GM12878 (cell line): ENCODE measurements around the gene SHROOM1. TPM values are rescaled to one million over a fixed set of nuclear protein-coding genes. Genes with fewer than 3 reads are reported as not detected.

Experiments used
- ATAC-seq: fragments of 200-7000 bp; cut with Tn5 transposase; 3 replicates; pipeline ENCODE4 v1.9.1; 2020; ENCODE audit warnings: mild to moderate bottlenecking, moderate library complexity
- BruUV-seq: library from RNA; stranded (reverse); fragments of 400-500 nt; replicated peaks from 2 replicates; lab custom pipeline; 2021; lab: Mats Ljungman, UMichigan
- CTCF ChIA-PET: fragments of 300-600 bp; sonication (Branson Sonifier 250); formaldehyde crosslinking; extraction: SDS; loops from one replicate; lab custom pipeline; 2021; ENCODE audit warnings: inconsistent platforms; lab: Yijun Ruan, JAX
- POLR2A ChIA-PET: fragments of 350-600 bp; formaldehyde crosslinking; extraction: SDS; loops from one replicate; lab custom pipeline; 2021; ENCODE audit warnings: inconsistent platforms; lab: Charles Lee
- RAD21 ChIA-PET: fragments of 300-600 bp; sonication (Branson Sonifier 250); formaldehyde crosslinking; loops from one replicate; lab custom pipeline; 2023; ENCODE audit warnings: antibody characterized with exemption; ENCODE audit not compliant: unreplicated experiment; lab: Charles Lee
- SMC1A ChIA-PET: fragments of 300-600 bp; sonication (Branson Sonifier 250); formaldehyde crosslinking; loops from one replicate; lab custom pipeline; 2023; ENCODE audit not compliant: unreplicated experiment, uncharacterized antibody; lab: Charles Lee
- DNase-seq: peaks from one replicate; pipeline ENCODE4 v3.0.0-alpha.2; 2011; ENCODE audit warnings: low read depth, low spot score
- FAIRE-seq: peaks from 3 replicates; lab custom pipeline; 2011; peaks lifted over from hg19 to GRCh38; lab: Jason Lieb, UNC
- H2AFZ ChIP-seq: 2 replicates; pipeline ENCODE4 v1.6.0; 2011; ENCODE audit warnings: low read depth, low read length, control low read depth; ENCODE audit not compliant: control insufficient read depth
- H3K27ac ChIP-seq: 2 replicates; pipeline ENCODE4 v1.5.1; 2011; ENCODE audit warnings: control low read depth; ENCODE audit not compliant: control insufficient read depth, insufficient read depth
- H3K27me3 ChIP-seq, 2 experiments: replicated peaks in 1 of 2; 2 replicates each; pipeline versions ENCODE4 v1.6.0 to v1.6.1; 2011; ENCODE audit warnings: low read length in 1 of 2; ENCODE audit not compliant: control insufficient read depth in 2 of 2, insufficient read depth in 2 of 2
- H3K36me3 ChIP-seq, 2 experiments: 2 replicates each; pipeline ENCODE4 v1.5.1; 2011; ENCODE audit warnings: low read length in 1 of 2; ENCODE audit not compliant: control insufficient read depth in 2 of 2, insufficient read depth in 2 of 2
- H3K4me1 ChIP-seq: 2 replicates; pipeline ENCODE4 v1.6.1; 2011; ENCODE audit warnings: mild to moderate bottlenecking, low read length, moderate library complexity, mixed read lengths; ENCODE audit not compliant: control insufficient read depth, insufficient read depth
- H3K4me2 ChIP-seq: 2 replicates; pipeline ENCODE4 v1.6.0; 2011; ENCODE audit warnings: control low read depth; ENCODE audit not compliant: control insufficient read depth, insufficient read depth
- H3K4me3 ChIP-seq: fragments of 200-600 bp; sonication (generic); 2 replicates; pipeline ENCODE4 v1.5.1; 2016
- H3K79me2 ChIP-seq: 2 replicates; pipeline ENCODE4 v1.6.0; 2011; ENCODE audit warnings: low read length; ENCODE audit not compliant: control insufficient read depth, insufficient read depth
- H3K9ac ChIP-seq: 2 replicates; pipeline ENCODE4 v1.8.0; 2011; ENCODE audit warnings: low read length, control low read depth, mixed read lengths; ENCODE audit not compliant: control insufficient read depth, insufficient read depth
- H3K9me3 ChIP-seq: replicated peaks from 3 replicates; pipeline ENCODE4 v1.5.1; 2011; ENCODE audit warnings: mild to moderate bottlenecking, low read length; ENCODE audit not compliant: control insufficient read depth, insufficient read depth
- H4K20me1 ChIP-seq: 2 replicates; pipeline ENCODE4 v1.6.0; 2011; ENCODE audit not compliant: control insufficient read depth, insufficient read depth
- E4F1 ChIP-seq: fragments of 450-650 bp; IDR thresholded peaks from 2 replicates; pipeline ENCODE4 v1.6.1; 2018; ENCODE audit warnings: borderline replicate concordance, mild to moderate bottlenecking; ENCODE audit not compliant: partially characterized antibody
- GATAD2B ChIP-seq: fragments of 450-650 bp; conservative IDR thresholded peaks from 2 replicates; pipeline ENCODE4 v1.6.1; 2017; ENCODE audit warnings: low read depth, mild to moderate bottlenecking, moderate library complexity
- HDAC6 ChIP-seq: fragments of 200-600 bp; sonication (generic); IDR thresholded peaks from one replicate; pipeline ENCODE4 v1.8.0; 2017; ENCODE audit warnings: antibody characterized with exemption; ENCODE audit not compliant: unreplicated experiment
- MYC ChIP-seq: IDR thresholded peaks from 2 replicates; pipeline ENCODE4 v1.6.1; 2011; ENCODE audit warnings: mild to moderate bottlenecking, low read length, moderate library complexity, inconsistent platforms; ENCODE audit not compliant: insufficient read depth, insufficient replicate concordance, insufficient read length, severe bottlenecking
- NR2C1 ChIP-seq: fragments of 450-650 bp; IDR thresholded peaks from 2 replicates; pipeline ENCODE4 v1.6.1; 2017; ENCODE audit warnings: antibody characterized with exemption, mild to moderate bottlenecking, moderate library complexity
- PML ChIP-seq: IDR thresholded peaks from 2 replicates; pipeline ENCODE4 v1.6.1; 2012; ENCODE audit warnings: low read length, inconsistent platforms
- SIN3A ChIP-seq: IDR thresholded peaks from 2 replicates; pipeline ENCODE4 v1.6.1; 2012; ENCODE audit warnings: low read depth, low read length, improper control_type of control experiment
- STAT1 ChIP-seq: fragments of 450-650 bp; conservative IDR thresholded peaks from 2 replicates; pipeline ENCODE4 v1.6.1; 2014; ENCODE audit warnings: antibody characterized with exemption, mild to moderate bottlenecking
- TCF3 ChIP-seq: IDR thresholded peaks from 2 replicates; pipeline ENCODE4 v1.6.1; 2012; ENCODE audit warnings: low read depth, mild to moderate bottlenecking, low read length, borderline replicate concordance; ENCODE audit not compliant: insufficient read depth
- WGBS: methylation state at CpG from one replicate; pipeline ENCODE4 v1.1.6; 2016; ENCODE audit warnings: low lambda C conversion rate; ENCODE audit not compliant: insufficient replicate concordance, insufficient coverage; ENCODE audit errors: missing lambda C conversion rate; 5-methylcytosine and 5-hydroxymethylcytosine counted together
- in situ Hi-C: fragments of 300-500 bp; cut with MboI; formaldehyde crosslinking; loops from 9 replicates; pipeline ENCODE4 v1.14.3; 2018; ENCODE audit warnings: mixed read lengths
- intact Hi-C: fragments of 100-400 bp; cut with micrococcal nuclease; formaldehyde crosslinking; loops from one replicate; pipeline ENCODE4 v1.14.2; 2022; ENCODE audit not compliant: unreplicated experiment
- polyA plus RNA-seq, 11 experiments: library from polyadenylated mRNA; depleted of rRNA in 4 of 11; unstranded in 6 of 11; stranded (reverse) in 5 of 11; fragments of >200 nt; fragmentation: Nextera tagmentation in 4 of 11; fragmentation: Illumina TruSeq in 1 of 11; extraction: Ambion mirVana in 4 of 11; extraction: Trizol in 1 of 11; gene quantifications; 1 replicate in 1 of 11; 2 replicates in 10 of 11; pipeline versions ENCODE4 v1.2.1 to v1.2.3, GENCODE V29; 2011 to 2016; ENCODE audit warnings: inconsistent platforms in 2 of 11, missing spikeins in 2 of 11, low read depth in 1 of 11
- total RNA-seq, 4 experiments: library from RNA; depleted of rRNA in 3 of 4; stranded (reverse); fragments of >200 nt in 3 of 4; fragmentation: Illumina TruSeq in 1 of 4; extraction: Trizol in 1 of 4; gene quantifications; 2 replicates each; pipeline versions ENCODE4 v1.2.1 to v1.2.3, GENCODE V29; 2013 to 2021
- TF ChIP-seq, protein P1 (sequence below): fragments of 450-650 bp; IDR thresholded peaks from 2 replicates; pipeline ENCODE4 v1.6.1; 2018; ENCODE audit warnings: mild to moderate bottlenecking, low read depth, moderate library complexity; ENCODE audit not compliant: partially characterized antibody

Gene SHROOM1
- total and polyA plus RNA-seq, 10 of the 15 experiments (the other 5 are each of a cell fraction or from before 2014, with no cell fraction given) = 0.05 to 3.9 (median 1.3) TPM

DNA sequence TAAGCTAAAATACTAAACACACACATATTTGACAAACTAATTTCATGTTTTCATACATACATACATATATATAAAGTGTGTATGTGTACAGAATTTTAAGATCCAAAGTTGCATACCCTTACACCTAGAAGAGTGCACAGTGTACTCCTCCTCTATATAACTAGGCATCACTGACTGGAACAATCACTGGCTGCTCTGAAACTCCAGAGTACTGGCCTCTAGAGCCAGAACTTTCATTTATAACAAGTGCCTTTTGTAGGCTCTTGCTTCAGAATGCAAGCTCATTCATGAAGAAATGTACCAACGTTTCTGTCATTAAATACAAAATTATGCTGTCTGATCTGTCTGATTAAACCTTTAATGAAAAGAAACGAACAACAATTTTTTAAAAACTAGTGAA lies 47.0 kb upstream of the SHROOM1 start:
- intact Hi-C loops = no loop called here
- ATAC-seq (no peak), DNase-seq (no peak), FAIRE-seq (no peak)
- WGBS = 75% methylated on average over 2 of the region's 2 CpGs
- in situ Hi-C loops = no loop called here
- H3K4me1 ChIP-seq = no peaks in the 10 kb centered on the region
- H3K27me3 ChIP-seq = no peaks in the 10 kb centered on the region
- peaks cover 2 to 4% of the 10 kb centered on the region in 2 experiments for H3K36me3 ChIP-seq
- no peak overlapping the region for H2AFZ ChIP-seq
- no peaks in the 10 kb centered on the region for H3K79me2 ChIP-seq
- no peaks in the 10 kb centered on the region for H4K20me1 ChIP-seq
- no peak overlapping the region for H3K4me3 ChIP-seq
- ChIA-PET POLR2A (interaction anchor here (0.6 to 1.0 kb wide), 2 partner anchors 10 to 14 kb away, joined by 3 to 4 read pairs; no protein-coding TSS in a partner anchor), SMC1A (interaction anchor here (1.2 to 2.1 kb wide), 3 partner anchors 10 to 19 kb away, joined by 4 to 7 read pairs (median 4); partner anchors contain the start of gene UQCRQ), RAD21 (no interaction called here), CTCF (interaction anchor here (0.9 to 2.1 kb wide), 6 partner anchors 14 to 491 kb away, joined by 3 to 7 read pairs (median 3); partner anchors contain the start of gene SHROOM1)
- H3K27ac ChIP-seq = no peak overlapping the region
- H3K9me3 ChIP-seq = no peaks in the 10 kb centered on the region
- H3K9ac ChIP-seq = no peak overlapping the region
- TF ChIP-seq E4F1 (no peak), PML (no peak), NR2C1 (no peak), GATAD2B (no peak), MYC (no peak), STAT1 (no peak), TCF3 (no peak), SIN3A (no peak), HDAC6 (no peak)
- TF ChIP-seq, protein P1, sequence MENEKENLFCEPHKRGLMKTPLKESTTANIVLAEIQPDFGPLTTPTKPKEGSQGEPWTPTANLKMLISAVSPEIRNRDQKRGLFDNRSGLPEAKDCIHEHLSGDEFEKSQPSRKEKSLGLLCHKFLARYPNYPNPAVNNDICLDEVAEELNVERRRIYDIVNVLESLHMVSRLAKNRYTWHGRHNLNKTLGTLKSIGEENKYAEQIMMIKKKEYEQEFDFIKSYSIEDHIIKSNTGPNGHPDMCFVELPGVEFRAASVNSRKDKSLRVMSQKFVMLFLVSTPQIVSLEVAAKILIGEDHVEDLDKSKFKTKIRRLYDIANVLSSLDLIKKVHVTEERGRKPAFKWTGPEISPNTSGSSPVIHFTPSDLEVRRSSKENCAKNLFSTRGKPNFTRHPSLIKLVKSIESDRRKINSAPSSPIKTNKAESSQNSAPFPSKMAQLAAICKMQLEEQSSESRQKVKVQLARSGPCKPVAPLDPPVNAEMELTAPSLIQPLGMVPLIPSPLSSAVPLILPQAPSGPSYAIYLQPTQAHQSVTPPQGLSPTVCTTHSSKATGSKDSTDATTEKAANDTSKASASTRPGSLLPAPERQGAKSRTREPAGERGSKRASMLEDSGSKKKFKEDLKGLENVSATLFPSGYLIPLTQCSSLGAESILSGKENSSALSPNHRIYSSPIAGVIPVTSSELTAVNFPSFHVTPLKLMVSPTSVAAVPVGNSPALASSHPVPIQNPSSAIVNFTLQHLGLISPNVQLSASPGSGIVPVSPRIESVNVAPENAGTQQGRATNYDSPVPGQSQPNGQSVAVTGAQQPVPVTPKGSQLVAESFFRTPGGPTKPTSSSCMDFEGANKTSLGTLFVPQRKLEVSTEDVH = no peak
- H3K4me2 ChIP-seq = no peak overlapping the region
- no TSS peak for BruUV-seq
